MM.1S (cell line): ENCODE measurements around the gene IFNL3.
A peak's percentile ranks its signal among the peaks of the same experiment; 100 is the strongest.

Source experiments
- DNase-seq: peaks from one replicate; pipeline ENCODE4 v3.0.0-alpha.2; 2015
- H2AFZ ChIP-seq: fragments of 300-600 bp; sonication (generic); 2 replicates; pipeline ENCODE4 v1.6.0; 2016; ENCODE audit warnings: antibody characterized with exemption, low read length
- H3F3A ChIP-seq: fragments of 300-600 bp; sonication (generic); 2 replicates; pipeline ENCODE4 v1.6.1; 2016; ENCODE audit warnings: mild to moderate bottlenecking, antibody characterized with exemption, low read length, moderate library complexity, mixed read lengths; ENCODE audit not compliant: insufficient read depth
- H3K27ac ChIP-seq: fragments of 300-600 bp; sonication (generic); 2 replicates; pipeline ENCODE4 v1.5.1; 2016; ENCODE audit warnings: mild to moderate bottlenecking, low read length
- H3K27me3 ChIP-seq: fragments of 300-600 bp; sonication (generic); replicated peaks from 2 replicates; pipeline ENCODE4 v1.6.0; 2016; ENCODE audit warnings: low read length; ENCODE audit not compliant: insufficient read depth
- H3K36me3 ChIP-seq: fragments of 300-600 bp; sonication (generic); replicated peaks from 2 replicates; pipeline ENCODE4 v1.6.1; 2016; ENCODE audit warnings: mild to moderate bottlenecking, low read length, mixed read lengths; ENCODE audit not compliant: insufficient read depth
- H3K4me1 ChIP-seq: fragments of 300-600 bp; sonication (generic); 2 replicates; pipeline ENCODE4 v1.6.1; 2016; ENCODE audit warnings: low read length, mixed read lengths
- H3K4me2 ChIP-seq: fragments of 300-600 bp; sonication (generic); 2 replicates; pipeline ENCODE4 v1.6.0; 2016; ENCODE audit warnings: low read depth, low read length
- H3K4me3 ChIP-seq: fragments of 300-600 bp; sonication (generic); 2 replicates; pipeline ENCODE4 v1.5.1; 2016; ENCODE audit warnings: low read length, mixed read lengths
- H3K79me2 ChIP-seq: fragments of 300-600 bp; sonication (generic); 2 replicates; pipeline ENCODE4 v1.6.1; 2016; ENCODE audit warnings: mixed run types, low read length, mixed read lengths
- H3K9ac ChIP-seq: fragments of 300-600 bp; sonication (generic); 2 replicates; pipeline ENCODE4 v1.6.1; 2016; ENCODE audit warnings: low read length, mixed read lengths
- H3K9me2 ChIP-seq: fragments of 300-600 bp; sonication (generic); replicated peaks from 2 replicates; pipeline ENCODE4 v1.6.1; 2016; ENCODE audit warnings: mild to moderate bottlenecking, low read length, mixed read lengths; ENCODE audit not compliant: insufficient read depth
- H3K9me3 ChIP-seq: fragments of 300-600 bp; sonication (generic); replicated peaks from 2 replicates; pipeline ENCODE4 v1.6.1; 2016; ENCODE audit warnings: mild to moderate bottlenecking, low read length, mixed read lengths; ENCODE audit not compliant: insufficient read depth
- H4K20me1 ChIP-seq: fragments of 300-600 bp; sonication (generic); 2 replicates; pipeline ENCODE4 v1.6.1; 2016; ENCODE audit warnings: mild to moderate bottlenecking, low read length, moderate library complexity, mixed read lengths; ENCODE audit not compliant: insufficient read depth
- EZH2 ChIP-seq: fragments of 300-600 bp; sonication (generic); optimal IDR thresholded peaks from 2 replicates; pipeline ENCODE3; 2017; ENCODE audit warnings: low read depth, mild to moderate bottlenecking, antibody characterized with exemption, low read length, mixed read lengths
- EZH2phosphoT487 ChIP-seq: fragments of 300-600 bp; sonication (generic); IDR thresholded peaks from 2 replicates; pipeline ENCODE4 v1.6.1; 2018; ENCODE audit warnings: antibody characterized with exemption, low read length
- TF ChIP-seq, protein P1 (sequence below): fragments of 300-600 bp; sonication (generic); IDR thresholded peaks from 2 replicates; pipeline ENCODE4 v1.5.1; 2016; ENCODE audit warnings: antibody characterized with exemption, low read length, mixed read lengths

Gene IFNL3

DNA sequence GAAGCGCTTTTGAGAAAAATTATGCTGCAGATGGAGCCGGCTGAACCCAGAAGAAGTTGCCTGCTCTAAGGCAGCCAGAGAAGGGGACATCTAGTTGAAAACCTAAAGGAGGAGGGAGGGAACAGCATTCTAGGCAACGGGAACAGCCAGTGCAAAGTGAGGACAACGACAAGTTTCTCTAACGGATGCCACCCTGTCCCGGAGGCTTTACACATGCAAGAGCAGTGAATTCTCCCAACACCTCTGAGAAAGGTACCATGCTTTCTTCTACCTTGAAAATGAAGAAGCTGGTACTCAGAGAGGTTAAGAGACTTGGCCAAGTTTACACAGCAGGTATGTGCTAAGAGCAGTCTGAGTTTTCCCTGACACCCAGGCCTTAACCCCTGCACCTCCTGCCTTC, 5.9 kb downstream of the IFNL3 start:
- Histone ChIP-seq H2AFZ (no peak overlapping the region), H3K4me2 (no peak overlapping the region)
- no peak for DNase-seq

GRCh38 chr19:39238209-39238608, 6.6 kb downstream of the IFNL3 start:
- Histone ChIP-seq H3K36me3 (no peaks in the 10 kb centered on the region), H3K4me3 (no peak overlapping the region), H3K27me3 (peaks cover 67% of the 10 kb centered on the region), H3K79me2 (no peaks in the 10 kb centered on the region), H2AFZ (no peak overlapping the region), H3K4me2 (peak overlapping the region; percentile 51), H3K4me1 (peaks cover 4% of the 10 kb centered on the region; the same call in 1 of the 2 replicates), H4K20me1 (no peaks in the 10 kb centered on the region), H3K9me3 (no peaks in the 10 kb centered on the region), H3K27ac (no peak overlapping the region), H3K9ac (no peak overlapping the region), H3F3A (no peaks in the 10 kb centered on the region), H3K9me2 (no peaks in the 10 kb centered on the region)
- TF ChIP-seq, protein P1, sequence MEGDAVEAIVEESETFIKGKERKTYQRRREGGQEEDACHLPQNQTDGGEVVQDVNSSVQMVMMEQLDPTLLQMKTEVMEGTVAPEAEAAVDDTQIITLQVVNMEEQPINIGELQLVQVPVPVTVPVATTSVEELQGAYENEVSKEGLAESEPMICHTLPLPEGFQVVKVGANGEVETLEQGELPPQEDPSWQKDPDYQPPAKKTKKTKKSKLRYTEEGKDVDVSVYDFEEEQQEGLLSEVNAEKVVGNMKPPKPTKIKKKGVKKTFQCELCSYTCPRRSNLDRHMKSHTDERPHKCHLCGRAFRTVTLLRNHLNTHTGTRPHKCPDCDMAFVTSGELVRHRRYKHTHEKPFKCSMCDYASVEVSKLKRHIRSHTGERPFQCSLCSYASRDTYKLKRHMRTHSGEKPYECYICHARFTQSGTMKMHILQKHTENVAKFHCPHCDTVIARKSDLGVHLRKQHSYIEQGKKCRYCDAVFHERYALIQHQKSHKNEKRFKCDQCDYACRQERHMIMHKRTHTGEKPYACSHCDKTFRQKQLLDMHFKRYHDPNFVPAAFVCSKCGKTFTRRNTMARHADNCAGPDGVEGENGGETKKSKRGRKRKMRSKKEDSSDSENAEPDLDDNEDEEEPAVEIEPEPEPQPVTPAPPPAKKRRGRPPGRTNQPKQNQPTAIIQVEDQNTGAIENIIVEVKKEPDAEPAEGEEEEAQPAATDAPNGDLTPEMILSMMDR = no peak
- TF ChIP-seq EZH2phosphoT487 = no peak
- TF ChIP-seq EZH2 = no peak
- no peak for DNase-seq

More for the DNA sequence above, 5.9 kb downstream of the IFNL3 start:
- no peaks in the 10 kb centered on the region for H3F3A ChIP-seq
- H3K27ac ChIP-seq = no peak overlapping the region
- peaks cover 68% of the 10 kb centered on the region for H3K27me3 ChIP-seq
- H3K4me3 ChIP-seq = no peak overlapping the region
- H3K9me2 ChIP-seq = no peaks in the 10 kb centered on the region
- peaks cover 4% of the 10 kb centered on the region; the same call in 1 of the 2 replicates for H3K4me1 ChIP-seq
- H3K9me3 ChIP-seq = no peaks in the 10 kb centered on the region
- H3K9ac ChIP-seq = no peak overlapping the region
- H4K20me1 ChIP-seq = no peaks in the 10 kb centered on the region
- TF ChIP-seq EZH2 = no peak
- TF ChIP-seq, protein P1 = no peak
- TF ChIP-seq EZH2phosphoT487 = no peak
- H3K36me3 ChIP-seq = no peaks in the 10 kb centered on the region
- no peaks in the 10 kb centered on the region for H3K79me2 ChIP-seq

GRCh38 chr19:39237200-39238184, 7.3 kb downstream of the IFNL3 start:
- H3K4me3 ChIP-seq = no peak overlapping the region
- H3K4me2 ChIP-seq = peak overlapping the region; percentile 51

More at GRCh38 chr19:39237200-39238184, 7.3 kb downstream of the IFNL3 start:
- H3K9me2 ChIP-seq = no peaks in the 10 kb centered on the region
- no peaks in the 10 kb centered on the region for H3F3A ChIP-seq
- TF ChIP-seq EZH2phosphoT487 (no peak), EZH2 (no peak)
- TF ChIP-seq, protein P1 = no peak
- peaks cover 4% of the 10 kb centered on the region; the same call in 1 of the 2 replicates for H3K4me1 ChIP-seq
- H3K27ac ChIP-seq = no peak overlapping the region
- H3K79me2 ChIP-seq = no peaks in the 10 kb centered on the region
- no peak overlapping the region for H2AFZ ChIP-seq
- no peaks in the 10 kb centered on the region for H4K20me1 ChIP-seq
- peak; percentile 79 for DNase-seq
- H3K27me3 ChIP-seq = peaks cover 64% of the 10 kb centered on the region
- H3K9ac ChIP-seq = no peak overlapping the region
- H3K9me3 ChIP-seq = no peaks in the 10 kb centered on the region
- H3K36me3 ChIP-seq = no peaks in the 10 kb centered on the region
